ENCODE measurements around the gene SPTLC1. TPM values are rescaled to one million over a fixed set of nuclear protein-coding genes. Genes with fewer than 3 reads are reported as not detected.
A peak's percentile ranks its signal among the peaks of the same experiment; 100 is the strongest.

The SPTLC1 gene
- total RNA-seq, 3 donors from 2014 or later, result 69.3 to 104 (median 85.5) TPM

DNA sequence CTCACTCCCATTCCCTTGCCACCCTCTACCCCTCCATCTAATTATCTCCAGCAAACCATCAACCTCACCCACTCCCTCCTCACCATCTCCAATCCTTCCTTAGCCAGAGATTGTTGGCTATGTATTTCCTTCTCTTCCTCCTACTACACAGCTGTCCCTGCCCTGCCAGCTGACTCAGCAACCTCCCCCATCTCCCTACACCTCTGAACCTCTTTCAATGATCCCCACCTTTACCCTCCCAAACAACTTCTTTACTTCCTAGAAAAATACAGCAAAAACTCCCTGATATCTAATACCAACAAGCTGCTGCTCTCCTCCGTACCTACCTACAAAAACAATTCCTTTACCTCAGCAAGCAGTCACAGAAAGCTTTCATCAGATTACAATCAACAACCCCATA lies 37.3 kb downstream of the SPTLC1 start:
- intact Hi-C loops (cut with DNase I, micrococcal nuclease), result no loop called here
- Histone ChIP-seq H3K4me3 (no peak overlapping the region), H3K9me3 (no peaks in the 10 kb centered on the region), H3K36me3 (ENCODE audit: low read depth) (no peaks in the 10 kb centered on the region), H3K4me1 (ENCODE audit: low read depth) (no peaks in the 10 kb centered on the region)
- DNase-seq (no peak), ATAC-seq (no peak)
- TF ChIP-seq, protein P1, sequence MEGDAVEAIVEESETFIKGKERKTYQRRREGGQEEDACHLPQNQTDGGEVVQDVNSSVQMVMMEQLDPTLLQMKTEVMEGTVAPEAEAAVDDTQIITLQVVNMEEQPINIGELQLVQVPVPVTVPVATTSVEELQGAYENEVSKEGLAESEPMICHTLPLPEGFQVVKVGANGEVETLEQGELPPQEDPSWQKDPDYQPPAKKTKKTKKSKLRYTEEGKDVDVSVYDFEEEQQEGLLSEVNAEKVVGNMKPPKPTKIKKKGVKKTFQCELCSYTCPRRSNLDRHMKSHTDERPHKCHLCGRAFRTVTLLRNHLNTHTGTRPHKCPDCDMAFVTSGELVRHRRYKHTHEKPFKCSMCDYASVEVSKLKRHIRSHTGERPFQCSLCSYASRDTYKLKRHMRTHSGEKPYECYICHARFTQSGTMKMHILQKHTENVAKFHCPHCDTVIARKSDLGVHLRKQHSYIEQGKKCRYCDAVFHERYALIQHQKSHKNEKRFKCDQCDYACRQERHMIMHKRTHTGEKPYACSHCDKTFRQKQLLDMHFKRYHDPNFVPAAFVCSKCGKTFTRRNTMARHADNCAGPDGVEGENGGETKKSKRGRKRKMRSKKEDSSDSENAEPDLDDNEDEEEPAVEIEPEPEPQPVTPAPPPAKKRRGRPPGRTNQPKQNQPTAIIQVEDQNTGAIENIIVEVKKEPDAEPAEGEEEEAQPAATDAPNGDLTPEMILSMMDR (IDR thresholded peaks at IDR 0.05), result no peak

DNA sequence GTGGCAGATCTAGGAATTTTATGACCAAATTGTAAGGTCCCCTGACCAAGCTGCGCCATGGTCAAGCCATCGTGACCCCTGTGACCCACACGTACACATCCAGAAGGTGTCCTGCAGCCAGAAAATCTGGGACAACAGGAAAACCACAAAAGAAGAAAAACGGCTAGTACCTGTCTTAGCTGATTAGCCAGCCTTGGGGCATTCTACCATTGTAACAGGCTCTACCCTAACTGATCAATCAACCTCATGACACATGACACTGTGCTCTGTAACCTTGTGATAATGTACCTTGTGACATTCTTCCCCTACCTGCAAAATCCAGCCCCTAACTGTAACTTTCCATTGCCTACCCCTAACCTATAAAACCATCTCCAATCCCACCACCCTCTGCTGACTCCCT lies 43.6 kb downstream of the SPTLC1 start:
- Histone ChIP-seq H3K36me3 (ENCODE audit: low read depth) (no peaks in the 10 kb centered on the region), H3K9me3 (no peaks in the 10 kb centered on the region), H3K4me1 (ENCODE audit: low read depth) (no peaks in the 10 kb centered on the region), H3K4me3 (no peak overlapping the region)
- TF ChIP-seq, protein P1 (IDR thresholded peaks at IDR 0.05), result no peak
- intact Hi-C loops (cut with DNase I, micrococcal nuclease), result no loop called here
- DNase-seq (no peak), ATAC-seq (no peak)

DNA sequence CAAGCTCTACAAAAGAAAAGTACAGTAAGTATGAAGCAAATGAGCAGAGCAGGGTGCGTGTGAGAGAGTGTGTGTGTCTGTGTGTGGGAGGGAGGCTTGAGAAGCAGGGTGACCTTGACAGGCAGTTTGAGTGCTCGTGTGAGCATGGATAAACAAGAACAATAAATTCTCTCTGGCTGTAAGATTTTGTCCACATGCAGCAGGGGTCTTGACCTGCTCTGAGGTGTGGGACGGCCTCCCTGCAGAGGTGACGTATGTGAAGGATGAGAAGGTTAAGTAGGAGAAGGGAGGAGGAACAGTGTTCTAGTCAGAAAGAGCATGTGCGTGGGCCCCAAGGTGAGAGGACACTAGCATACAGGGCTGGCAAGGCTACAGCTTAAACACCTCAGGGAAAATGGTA lies 49.0 kb downstream of the SPTLC1 start:
- TF ChIP-seq, protein P1 (IDR thresholded peaks at IDR 0.05), result no peak
- Histone ChIP-seq H3K36me3 (ENCODE audit: low read depth) (no peaks in the 10 kb centered on the region), H3K9me3 (peaks cover 26% of the 10 kb centered on the region), H3K4me3 (no peak overlapping the region), H3K4me1 (ENCODE audit: low read depth) (no peaks in the 10 kb centered on the region)
- ATAC-seq (no peak), DNase-seq (no peak)
- intact Hi-C loops (cut with DNase I, micrococcal nuclease), result no loop called here

DNA sequence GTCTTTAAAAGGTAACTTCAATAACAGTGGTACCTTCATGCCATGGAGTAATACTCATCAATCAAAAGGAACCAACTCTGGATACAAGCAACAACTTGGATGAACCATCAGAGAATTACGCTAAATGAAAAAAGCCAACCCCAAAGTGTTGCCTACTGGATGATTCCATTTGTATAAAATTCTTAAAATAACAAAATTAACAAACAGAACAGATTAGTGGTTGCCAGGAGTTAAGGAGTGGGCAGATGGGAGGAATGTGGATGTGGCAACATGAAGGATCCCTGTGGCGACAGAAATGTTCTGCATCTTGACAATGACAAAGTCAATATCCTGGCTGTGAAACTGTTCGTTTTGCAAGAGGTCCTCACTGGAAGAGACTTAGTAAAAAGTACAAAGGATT lies 50.5 kb downstream of the SPTLC1 start:
- Histone ChIP-seq H3K4me1 (ENCODE audit: low read depth) (no peaks in the 10 kb centered on the region), H3K4me3 (no peak overlapping the region), H3K9me3 (peaks cover 30% of the 10 kb centered on the region), H3K36me3 (ENCODE audit: low read depth) (no peaks in the 10 kb centered on the region)
- intact Hi-C loops (cut with DNase I, micrococcal nuclease), result no loop called here
- TF ChIP-seq, protein P1 (IDR thresholded peaks at IDR 0.05), result no peak
- no peak for ATAC-seq
- no peak for DNase-seq

DNA sequence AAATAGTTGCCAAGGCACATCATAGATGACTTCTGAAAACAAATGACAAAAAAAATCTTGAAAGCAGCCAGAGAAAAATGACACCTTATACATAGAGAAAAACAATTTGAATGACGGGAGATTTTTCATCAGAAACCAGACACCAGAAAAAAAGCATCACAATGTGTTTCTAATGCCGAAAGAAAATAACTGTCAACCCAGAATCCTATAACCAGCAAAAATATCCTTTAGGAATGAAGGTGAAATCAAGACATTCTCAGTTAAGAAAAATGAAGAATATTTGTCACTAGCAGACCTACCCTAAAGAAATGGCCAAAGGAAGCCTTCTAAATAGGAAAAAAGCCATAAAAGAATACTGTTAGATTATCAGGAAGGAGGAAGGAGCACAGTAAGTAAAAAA lies 54.0 kb downstream of the SPTLC1 start:
- ATAC-seq (no peak), DNase-seq (no peak)
- no peaks in the 10 kb centered on the region for H3K36me3 ChIP-seq (ENCODE audit: low read depth)
- no peaks in the 10 kb centered on the region for H3K4me1 ChIP-seq (ENCODE audit: low read depth)
- H3K4me3 ChIP-seq, result no peak overlapping the region
- intact Hi-C loops (cut with DNase I, micrococcal nuclease), result no loop called here
- peaks cover 30% of the 10 kb centered on the region for H3K9me3 ChIP-seq
- TF ChIP-seq, protein P1 (IDR thresholded peaks at IDR 0.05), result no peak

DNA sequence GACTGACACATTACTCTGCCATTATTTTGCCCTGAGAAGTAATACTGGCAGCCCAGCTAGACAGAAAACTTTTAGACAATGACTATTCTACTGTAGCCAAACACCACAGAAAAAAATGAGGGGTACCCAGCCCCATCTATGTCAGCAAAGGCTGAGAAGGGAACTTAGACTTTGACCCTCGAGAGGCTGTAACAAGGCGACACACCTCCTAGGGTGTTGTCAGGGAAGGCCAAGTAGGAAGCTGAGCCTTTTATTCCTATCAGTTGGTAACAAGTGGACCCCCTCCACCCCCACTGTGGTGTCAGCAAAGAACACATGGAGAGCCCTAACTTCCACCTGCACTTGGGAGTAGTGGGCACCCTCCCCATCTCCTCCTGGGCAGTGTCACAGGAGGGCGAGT lies 55.6 kb downstream of the SPTLC1 start:
- Histone ChIP-seq H3K4me3 (no peak overlapping the region), H3K9me3 (peaks cover 30% of the 10 kb centered on the region), H3K36me3 (ENCODE audit: low read depth) (no peaks in the 10 kb centered on the region), H3K4me1 (ENCODE audit: low read depth) (no peaks in the 10 kb centered on the region)
- DNase-seq (peak in 2 of 3 donors; percentile 29 to 44), ATAC-seq (peak; percentile 61)
- TF ChIP-seq, protein P1 (IDR thresholded peaks at IDR 0.05), result no peak
- intact Hi-C loops (cut with DNase I, micrococcal nuclease), result no loop called here
